Ammon's horn (tissue), 1 donor: Measurements from ENCODE around the gene RESP18.

Experiments used
- DNase-seq: peaks from one replicate; pipeline ENCODE4 v3.0.0-alpha.2; 2016; ENCODE audit warnings: low spot score

Gene RESP18

GRCh38 chr2:219332542-219332941, at the start of gene RESP18:
RESP18 (minus strand) TSS chr2:219332744.
- DNase-seq, result no peak

DNA sequence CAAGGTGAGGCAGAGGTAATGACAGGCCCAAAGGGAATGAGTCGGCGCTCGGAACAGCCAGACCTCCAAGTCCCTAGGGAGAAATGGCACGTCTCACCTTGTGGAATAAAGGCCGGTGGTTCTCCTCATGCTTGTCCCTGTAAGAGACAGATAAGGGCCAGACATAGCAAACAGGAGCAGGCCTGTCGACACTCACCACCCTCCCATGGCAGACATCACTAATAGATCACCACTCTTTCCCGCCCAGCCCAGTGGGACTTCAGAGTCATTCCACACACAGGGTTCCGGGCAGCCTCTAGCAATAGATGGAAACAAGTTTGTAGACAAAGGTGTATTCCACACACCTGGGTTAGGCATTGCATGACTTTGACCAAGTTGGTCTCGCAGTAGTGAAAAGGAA, 48.9 kb upstream of the RESP18 start:
- DNase-seq, result no peak

DNA sequence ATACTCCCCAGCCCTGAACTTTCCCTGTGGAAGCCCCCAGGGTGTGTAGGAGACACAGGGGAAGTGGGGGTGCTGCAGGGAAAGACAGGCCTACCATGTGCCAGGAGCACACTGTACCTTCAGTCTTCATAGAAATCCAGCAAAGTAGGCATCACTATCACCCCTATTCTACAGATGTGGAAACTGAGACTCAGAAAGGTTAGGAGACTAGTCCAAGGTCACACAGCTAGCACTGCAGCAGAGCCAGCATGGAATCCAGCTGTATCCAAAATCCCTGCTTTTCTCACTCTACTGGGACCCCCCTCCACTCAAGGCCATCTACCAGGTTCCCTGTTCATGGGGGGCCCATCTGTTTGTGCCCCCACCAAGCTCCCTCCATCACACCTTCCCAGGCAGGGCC, 48.4 kb upstream of the RESP18 start:
- no peak for DNase-seq

DNA sequence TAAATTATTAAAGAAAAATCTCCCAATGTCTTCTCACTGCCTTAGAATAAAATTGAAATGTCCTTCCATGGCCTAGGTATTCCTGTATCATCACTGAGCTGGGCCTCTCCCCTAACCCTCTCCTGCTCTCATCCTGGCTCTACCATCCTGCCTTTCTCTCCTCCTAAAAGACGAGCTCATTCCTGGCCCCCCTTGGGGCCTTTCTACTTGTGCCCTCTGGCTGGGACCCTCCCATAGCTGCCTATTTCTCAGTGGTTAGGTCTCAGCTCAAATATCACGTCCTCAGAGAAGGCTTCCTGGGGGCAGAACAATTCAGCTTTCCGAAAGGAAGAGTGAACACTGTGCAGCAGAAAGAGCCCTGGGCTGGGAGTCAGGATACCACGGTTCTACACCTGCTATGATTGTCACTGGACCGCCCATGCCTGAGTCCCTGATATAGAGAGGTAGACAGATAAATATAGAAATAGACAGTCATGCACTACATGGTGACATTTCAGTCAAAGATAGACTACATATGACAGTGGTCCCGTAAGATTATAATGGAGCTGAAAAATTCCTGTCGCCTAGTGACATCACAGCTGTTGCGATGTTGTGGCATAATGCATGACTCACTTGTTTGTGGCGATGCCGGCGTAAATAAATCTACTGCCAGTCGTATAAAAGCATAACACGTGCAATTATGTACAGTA, 45.8 kb upstream of the RESP18 start:
- no peak for DNase-seq

DNA sequence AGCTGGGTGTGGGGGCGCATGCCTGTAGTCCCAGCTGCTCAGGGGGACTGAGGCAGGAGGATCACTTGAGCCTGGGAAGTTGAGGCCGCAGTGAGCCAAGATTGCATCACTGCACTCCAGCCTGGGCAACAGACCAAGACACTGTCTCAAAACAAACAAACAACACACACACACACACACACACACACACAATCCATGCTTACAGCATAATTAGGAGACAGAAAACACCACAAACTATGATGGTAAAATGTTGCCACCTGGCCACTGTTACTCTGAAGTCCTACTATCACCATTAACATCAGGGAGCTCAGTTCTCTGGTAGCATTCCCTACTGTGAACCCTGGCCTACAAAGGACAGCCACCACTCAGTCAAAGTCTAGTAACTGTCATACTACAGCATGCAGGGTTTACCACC, 36.9 kb upstream of the RESP18 start:
- DNase-seq, result peak; percentile 35

- DNase-seq, result peak; percentile 34
Measured at GRCh38 chr2:219368690-219369191, 36.2 kb upstream of the RESP18 start.

- DNase-seq, result peak; percentile 52
Measured at GRCh38 chr2:219362524-219363164, 30.1 kb upstream of the RESP18 start.

- no peak for DNase-seq
Measured at GRCh38 chr2:219362072-219362471, 29.5 kb upstream of the RESP18 start.

- DNase-seq, result no peak
Measured at GRCh38 chr2:219358170-219359075, 25.9 kb upstream of the RESP18 start.

DNA sequence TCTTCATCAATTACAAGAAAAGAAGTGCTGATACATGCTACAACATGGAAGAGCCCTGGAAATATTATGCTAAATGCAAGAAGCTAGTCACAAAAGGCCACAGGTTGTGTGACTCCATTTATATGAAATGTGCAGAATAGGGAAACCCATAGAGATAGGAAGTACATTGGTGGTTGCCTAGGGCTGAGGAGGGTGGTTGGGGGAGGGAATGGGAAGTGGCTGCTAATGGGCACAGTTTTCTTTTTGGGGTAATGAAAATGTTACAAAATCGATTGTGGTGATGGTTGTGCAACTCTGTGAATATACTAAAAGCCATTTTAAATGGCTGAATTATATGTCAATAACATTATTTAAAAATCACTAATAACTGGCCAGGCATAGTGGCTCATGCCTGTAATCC, 24.3 kb upstream of the RESP18 start:
- DNase-seq, result no peak

DNA sequence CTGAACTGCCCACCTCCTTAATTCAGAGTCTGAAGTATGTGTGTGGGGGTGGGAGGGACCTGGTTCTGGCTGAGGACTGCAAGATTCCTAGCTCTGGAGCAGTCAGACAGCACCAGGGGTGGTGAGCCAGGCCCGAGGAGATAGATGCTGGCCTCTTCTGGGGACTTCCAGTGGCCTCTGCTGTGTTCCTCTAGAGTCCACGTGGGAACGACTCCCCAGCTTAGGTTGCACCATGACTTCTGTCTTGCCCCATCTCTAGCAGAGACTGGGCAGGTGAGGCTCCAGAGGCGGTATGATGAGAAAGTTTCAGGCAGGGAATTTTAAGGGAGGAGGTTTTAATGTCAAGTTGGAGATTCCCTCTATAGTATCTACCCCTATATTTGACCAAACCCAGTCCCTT, 22.0 kb upstream of the RESP18 start:
- DNase-seq, result no peak

DNA sequence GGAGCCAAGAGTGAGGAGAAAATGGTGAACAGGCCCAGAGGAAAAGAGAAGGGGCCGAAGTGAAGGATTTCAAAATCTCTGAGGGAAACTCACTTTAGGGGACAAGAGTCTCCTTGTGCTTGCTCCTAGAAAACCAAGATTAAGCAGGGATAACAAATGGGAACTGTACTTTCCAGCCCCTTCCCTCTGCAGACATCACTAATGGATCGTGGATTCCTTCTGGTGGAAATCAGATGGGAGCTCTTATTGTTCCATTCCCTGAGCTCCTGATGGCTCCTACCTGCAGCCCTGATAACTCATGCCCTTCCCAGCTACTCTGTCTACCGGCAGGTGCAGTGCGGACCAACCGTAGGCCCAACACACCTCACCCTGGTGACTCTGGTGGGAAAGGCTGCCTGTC, 20.6 kb upstream of the RESP18 start:
- no peak for DNase-seq

GRCh38 chr2:219352448-219353023, 20.0 kb upstream of the RESP18 start:
- peak; percentile 68 for DNase-seq

DNA sequence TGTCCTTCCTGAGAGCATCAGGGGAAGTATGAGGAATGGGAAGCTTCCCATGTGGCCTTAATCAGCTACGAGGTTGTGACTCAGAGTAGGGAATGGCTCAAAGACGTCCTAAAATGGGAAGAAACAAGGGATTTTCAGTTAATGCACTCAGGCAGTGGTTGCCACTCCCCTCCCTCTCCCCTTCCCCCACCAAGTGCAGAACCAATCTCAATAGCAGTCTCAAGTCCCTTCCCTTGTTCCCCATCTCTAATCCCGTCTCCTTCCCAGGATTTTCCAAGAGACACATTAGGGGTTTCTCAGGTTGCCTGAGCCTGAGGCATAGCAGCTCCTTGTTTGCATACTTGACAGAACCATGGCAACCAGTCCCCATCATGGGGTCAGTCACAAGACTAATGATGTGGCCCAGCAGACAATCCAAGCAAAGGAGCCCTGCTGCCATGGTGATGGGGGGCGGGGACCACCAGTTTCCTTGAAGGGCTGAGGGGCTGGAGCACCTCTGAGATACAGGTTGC, 18.2 kb upstream of the RESP18 start:
- DNase-seq, result no peak

DNA sequence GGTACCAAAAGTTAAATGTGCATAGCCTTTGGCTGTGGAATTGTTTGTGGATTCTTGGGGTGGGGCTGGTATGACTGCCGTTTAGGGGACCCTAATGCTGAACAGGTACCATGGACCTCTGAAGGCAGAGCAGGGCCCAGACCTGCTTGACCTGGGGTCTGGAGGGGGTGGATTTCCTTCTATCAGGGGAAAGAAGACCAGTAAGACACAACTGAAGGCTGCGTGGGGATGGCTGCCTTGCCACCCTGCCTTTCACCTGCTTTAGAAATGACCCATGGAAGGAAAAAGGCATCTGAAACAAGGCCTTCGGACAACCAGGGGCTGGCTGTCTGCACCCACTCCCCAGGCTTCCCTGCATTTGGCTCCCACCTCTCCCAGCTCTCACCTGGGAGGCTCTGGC, 17.7 kb upstream of the RESP18 start:
- DNase-seq, result no peak

- DNase-seq, result peak; percentile 77
Measured at GRCh38 chr2:219344751-219345430, 12.3 kb upstream of the RESP18 start.

- peak; percentile 31 for DNase-seq
Measured at GRCh38 chr2:219335373-219335786, 2.8 kb upstream of the RESP18 start.

DNA sequence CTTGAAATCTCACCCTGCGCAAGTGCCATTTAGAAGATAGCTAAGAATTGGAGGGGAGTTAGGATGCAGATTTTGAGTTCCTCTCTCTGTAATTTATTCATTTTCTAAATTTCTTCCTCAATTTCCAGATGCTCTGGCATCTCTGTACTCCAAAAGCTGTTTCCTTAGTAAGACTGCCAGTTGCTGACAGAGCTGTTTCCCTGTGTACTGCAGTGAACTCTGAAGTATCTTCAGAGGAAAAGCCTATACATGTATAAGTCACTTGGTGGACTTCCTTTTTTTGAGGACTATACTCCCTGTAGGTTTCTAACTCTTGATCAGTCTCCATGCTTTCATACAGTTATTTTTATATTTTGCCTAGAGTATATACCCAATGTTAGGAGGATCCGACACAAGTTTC, 1.5 kb upstream of the RESP18 start:
- no peak for DNase-seq

DNA sequence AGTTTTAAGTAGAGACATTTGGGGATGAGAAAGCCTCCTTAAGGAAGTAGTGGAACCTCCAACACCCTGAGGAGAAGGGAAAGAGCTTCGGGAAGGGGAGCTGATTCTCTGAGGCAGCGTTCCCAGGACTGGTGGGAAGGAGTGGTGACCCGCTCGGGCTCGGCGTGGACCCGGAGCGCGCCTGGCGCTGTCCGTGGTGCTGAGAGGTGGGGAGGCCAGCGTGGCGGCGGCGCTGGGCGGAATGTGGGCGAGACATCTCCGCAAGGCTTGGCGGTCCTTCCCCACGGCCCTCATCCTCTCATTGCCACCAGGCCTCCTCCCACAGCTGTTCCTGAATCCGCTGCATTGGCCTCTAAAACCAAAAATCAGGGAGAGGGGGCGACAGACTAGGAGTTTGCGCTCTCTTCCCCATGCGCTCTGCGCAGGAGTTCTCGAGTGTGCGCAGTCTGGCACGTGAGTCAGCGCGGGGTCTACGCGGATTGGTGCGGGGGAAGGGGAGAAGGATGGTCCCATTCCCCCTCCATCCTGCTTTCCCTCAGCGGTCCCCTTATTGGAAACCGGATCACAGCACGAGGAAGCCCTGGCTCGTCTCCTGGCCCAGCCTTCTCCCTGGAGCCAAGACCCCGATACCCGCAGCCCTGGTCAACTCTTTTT, 857 bp downstream of the RESP18 start:
- no peak for DNase-seq

DNA sequence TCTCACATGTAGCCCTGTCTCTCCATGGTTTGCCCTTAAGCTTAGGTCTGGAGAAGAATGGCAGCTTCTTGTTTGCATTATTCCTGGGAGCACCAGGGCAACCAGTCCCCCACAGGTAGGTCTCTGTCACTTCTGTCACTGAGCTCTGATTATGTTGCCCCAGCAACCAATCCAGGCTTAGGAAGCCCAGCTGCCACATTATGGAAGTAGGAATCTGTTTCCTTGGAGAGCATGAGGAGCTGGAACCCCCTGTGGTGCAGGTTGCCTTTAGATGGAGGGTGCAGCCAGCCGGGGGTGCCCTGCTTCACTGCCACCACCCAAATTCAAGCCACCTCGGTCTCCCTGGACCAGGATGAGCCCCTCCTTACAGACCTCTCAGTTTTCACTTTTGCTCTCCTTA, 4.8 kb downstream of the RESP18 start:
- DNase-seq, result peak; percentile 34
